GM18502 (cell line): ENCODE results near the gene CHD5.

Source experiments
- ATAC-seq: cut with Tn5 transposase; IDR thresholded peaks from one replicate; pipeline ENCODE4 v1.9.1; 2021; ENCODE audit warnings: mild to moderate bottlenecking; ENCODE audit not compliant: unreplicated experiment, poor library complexity

CHD5 gene

DNA sequence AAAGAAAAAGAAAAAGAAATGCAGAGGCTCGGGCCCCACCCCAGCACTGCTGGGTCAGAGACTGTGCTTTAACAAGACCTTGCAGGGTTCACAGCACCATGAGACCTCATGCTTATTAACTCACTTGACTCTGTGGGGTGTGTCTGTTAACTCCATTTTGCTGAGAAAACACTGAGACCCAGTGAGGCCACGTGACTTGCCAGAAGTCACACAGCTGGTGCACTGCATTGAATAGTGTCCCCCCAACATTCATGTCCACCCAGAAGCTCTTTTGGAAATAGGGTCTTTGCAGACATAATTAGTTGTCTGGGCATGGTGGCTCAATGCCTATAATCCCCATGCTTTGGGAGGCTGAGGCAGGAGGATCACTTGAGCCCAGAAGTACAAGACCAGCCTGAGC, 39.7 kb downstream of the CHD5 start:
- ATAC-seq = no peak

DNA sequence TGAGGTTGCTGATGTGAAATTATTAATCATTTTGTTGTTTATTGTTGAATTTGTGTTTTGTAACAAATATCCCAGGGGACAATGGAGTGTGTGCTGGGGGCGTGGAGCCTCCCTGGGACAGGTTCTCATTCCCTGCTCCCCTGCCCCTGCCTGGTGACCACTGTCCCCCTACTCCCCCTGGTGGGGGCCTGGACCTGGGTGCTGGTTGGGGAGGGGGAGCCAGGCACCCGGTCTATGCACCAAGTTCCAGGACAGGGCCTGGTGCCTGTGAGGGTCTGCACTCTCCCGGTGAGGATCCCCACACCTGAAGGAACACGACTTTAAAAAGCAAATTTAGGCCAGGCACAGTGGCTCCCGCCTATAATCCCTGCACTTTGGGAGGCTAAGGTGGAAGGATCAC, 42.4 kb downstream of the CHD5 start:
- no peak for ATAC-seq

DNA sequence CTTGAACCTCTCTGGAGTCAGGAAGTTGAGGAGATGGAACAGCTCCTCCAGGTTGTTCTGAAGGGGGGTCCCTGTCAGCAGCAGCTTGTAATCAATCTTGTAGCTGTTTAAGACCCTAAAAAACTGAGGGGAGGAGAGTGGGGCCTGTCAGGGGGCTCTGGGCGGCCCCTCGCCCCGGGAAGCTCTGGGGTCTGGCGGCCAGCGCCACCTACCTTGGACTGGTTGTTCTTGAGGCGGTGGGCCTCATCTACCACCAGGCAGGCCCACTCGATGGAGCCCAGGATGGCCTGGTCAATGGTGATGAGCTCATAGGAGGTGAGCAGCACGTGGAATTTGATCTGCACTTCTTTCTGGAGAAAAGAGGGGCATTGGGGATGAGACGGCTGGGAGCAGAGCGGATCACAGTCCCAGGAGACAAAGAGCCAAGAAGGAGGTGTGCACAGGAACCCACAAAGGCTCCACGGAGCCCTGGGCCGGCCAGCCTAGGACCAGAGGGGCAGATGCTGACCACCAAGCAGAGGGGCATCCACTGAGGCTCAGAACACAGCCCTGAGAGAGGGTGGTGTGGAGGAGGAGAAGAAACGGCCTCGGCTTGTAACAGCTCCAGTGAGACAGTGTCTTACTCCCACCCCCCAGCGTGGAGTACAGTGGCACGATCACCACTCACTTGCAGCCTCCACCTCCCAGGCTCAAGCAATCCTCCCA, 43.5 kb downstream of the CHD5 start:
- ATAC-seq = no peak

DNA sequence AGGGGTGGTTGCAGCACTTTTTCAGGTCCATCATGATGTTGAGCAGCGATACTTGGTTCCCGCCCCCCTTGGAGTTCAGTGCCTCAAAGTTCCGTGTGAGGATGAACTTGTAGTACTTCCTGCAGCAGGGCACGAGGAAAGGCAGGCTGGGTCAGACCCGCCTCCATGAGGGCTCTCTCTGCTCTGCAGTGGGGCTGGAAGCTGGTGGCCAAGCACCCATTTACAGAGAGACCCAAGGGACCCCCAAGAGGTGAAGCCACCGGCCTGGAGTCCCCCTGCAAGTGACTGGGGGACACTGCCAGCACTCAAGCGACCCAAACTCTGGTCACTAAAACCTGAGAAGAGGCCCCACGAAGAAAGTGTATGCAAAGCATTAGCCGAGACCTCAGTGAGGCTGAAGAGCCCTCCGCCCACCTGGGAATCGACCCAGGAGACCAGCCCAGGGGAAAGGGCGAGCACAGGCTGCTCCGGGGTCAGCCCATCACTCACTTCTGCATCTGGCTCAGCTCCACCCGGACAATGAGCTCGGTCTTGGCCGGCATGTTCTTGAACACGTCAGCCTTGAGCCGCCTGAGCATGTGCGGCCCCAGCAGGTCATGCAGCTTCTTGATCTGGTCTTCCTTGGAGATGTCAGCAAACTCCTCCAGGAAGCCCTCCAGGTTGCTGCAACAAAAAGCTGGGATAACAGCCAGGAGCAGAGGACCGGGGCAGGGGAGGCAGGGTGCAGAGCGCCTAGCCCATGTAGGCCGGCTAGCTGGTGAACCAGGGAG, 45.2 kb downstream of the CHD5 start:
- no peak for ATAC-seq

DNA sequence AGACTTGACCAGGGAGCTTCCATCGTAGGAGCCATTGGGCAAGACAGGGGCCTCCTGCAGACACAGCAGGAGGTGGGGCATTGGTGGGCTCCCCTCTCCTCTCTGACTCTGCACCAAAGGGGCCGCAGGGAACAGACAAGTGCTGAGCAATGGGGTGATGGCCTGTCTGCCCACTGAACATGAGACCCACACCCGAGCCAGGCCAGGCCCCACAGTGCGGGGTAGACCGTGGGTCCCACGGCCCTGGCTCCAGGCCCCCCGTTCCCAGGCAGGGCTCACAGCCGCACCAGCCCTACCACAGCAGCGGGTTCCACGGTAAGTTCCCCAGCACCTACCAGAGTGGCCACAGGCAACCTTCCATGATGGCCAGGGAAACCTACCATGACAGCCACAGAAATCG, 45.9 kb downstream of the CHD5 start:
- ATAC-seq = no peak

DNA sequence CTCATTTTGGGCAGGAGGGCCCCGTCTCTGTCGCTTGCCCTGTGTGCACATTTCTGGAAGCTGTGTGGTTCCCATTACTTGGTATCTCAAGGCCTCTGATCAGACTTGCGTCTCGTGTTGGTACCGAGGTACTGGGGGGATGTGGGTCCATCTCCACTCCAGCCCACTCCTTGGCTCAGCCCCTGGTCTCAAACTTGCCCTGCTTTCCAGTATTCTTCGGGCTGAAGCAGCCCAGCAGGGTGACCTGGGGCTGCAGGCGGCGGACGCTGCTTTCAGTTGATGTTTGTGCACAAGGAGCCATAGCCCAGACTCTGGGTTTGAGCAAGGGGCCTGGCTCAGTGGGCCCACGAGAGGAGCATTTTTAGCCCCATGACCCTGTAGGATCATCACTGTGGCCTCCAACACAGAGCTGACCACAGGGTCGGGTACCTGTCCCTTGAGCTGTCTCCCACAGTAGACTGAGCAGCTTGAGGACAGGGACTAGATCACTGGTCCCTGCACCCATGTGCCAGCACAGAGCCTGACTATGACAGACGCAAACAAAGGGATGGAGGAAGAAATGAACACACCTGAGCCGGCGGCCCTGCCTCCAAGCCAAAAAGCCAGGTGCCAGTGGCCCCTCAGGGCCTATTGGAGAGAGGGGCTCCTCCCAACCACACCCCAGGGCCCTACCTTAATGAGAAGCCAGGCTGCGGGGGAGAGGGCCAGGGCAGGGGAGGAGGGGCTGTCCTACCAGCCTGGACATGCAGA, 46.8 kb downstream of the CHD5 start:
- no peak for ATAC-seq

DNA sequence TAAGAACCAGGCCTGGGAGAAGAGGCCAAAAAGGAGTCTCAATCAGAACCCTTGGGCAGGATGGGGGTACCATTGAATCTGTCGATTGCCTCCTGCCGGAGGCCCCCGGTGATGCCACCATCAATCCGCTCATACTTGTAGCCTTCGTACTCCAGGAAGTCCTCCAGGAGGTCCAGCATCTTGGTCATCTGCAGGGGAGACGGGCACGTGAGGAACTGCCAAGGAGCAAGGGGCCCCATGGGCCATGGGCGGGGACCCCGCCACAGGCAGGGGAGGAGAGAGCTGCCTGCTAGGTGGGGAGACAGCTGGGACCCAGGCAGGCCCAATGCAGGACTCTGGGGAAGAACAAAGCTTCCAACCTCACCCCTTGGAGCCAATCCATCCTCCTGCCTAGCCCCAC, 48.6 kb downstream of the CHD5 start:
- ATAC-seq = no peak

DNA sequence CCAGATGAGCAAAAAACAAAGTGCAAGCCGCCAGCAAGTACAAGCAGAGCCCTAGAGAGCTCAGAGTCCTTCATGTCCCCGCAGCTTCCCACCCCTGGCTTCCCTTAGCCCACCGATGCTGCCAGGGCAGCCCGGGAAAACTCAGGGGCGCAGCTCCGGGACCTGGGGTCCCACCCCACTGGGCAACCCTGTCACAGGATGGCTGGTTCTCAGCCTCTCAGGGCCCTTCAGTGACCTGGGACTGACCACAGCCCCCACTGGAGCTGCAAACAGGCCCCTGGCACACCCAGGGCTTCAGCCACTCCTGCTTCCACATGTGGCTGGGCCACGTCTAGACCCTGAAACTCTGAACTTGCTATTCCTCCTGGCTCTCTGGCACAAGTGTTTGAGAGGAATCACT, 49.5 kb downstream of the CHD5 start:
- ATAC-seq = no peak

DNA sequence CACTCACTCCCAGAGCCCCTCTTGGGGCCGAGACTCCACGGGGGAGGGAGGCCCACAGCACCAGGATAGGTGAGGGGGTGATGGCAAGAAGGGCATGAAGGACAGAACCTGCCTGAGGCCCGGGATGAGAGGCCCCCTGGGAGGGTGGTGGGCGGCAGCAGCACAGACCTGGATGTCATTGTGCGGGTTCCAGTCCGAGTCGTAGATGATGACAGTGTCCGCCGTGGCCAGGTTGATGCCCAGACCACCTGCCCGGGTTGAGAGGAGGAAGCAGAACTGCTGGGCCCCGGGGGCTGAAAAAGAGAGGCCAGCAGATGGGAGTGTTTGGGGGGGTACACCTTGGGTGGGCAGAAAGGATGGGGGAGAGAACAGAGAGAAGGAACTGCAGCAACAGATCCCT, 50.1 kb downstream of the CHD5 start:
- ATAC-seq = no peak

DNA sequence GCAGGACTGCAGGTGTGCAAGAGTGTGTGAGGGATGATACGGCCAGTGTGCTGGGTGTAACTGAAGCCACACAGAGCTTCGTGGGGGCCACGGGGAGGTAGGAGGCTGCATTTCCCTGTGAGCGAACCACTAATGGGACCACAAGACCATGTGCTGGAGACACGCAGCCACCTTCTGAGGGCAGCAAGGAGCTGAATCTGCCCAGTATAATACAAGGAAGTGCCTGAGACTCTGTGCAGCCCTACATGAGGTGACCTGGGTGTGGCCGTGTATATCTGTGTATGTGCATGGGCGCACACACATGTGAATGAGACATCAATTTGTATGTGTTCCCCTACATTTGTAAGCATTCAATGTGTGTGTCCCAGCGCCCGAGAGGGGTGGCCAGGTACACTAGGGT, 50.8 kb downstream of the CHD5 start:
- ATAC-seq = no peak

DNA sequence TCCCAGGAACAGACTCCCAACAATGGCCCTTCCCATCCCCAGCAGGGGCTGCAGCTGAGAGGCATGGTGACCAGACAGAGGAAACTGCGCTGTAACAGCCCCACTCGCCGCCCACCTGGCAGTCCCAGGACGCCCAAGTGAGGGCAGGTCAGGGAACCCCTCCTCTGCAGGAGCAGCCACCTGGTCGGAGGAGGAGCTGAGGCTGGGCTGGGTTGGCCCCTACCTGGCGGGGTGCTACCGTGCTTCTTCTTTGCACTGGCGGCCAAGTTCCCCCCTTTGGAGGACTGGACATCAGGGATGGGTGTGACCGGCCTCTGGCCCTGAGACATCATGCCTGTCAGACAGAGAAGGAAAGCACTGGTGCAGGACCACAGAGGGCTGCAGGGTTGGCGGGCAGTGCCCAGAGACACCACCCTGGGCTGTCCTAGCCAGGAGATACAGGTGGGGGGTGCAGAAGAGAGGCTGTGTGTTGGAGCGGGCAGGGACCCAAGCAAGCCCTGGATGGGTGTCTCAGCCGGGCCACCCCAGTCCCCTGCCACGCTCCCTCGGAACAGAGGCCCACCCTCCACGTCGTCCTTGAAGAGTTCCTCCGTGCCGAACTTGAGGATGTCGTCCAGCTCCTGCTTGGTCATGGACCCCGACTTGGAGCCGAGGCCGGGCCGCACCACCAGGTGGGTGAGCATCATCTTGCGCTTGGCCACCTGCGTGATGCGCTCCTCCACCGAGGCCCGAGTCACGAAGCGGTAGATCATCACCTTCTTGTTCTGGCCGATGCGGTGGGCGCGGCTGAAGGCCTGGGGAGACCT, 51.6 kb downstream of the CHD5 start:
- ATAC-seq = no peak

DNA sequence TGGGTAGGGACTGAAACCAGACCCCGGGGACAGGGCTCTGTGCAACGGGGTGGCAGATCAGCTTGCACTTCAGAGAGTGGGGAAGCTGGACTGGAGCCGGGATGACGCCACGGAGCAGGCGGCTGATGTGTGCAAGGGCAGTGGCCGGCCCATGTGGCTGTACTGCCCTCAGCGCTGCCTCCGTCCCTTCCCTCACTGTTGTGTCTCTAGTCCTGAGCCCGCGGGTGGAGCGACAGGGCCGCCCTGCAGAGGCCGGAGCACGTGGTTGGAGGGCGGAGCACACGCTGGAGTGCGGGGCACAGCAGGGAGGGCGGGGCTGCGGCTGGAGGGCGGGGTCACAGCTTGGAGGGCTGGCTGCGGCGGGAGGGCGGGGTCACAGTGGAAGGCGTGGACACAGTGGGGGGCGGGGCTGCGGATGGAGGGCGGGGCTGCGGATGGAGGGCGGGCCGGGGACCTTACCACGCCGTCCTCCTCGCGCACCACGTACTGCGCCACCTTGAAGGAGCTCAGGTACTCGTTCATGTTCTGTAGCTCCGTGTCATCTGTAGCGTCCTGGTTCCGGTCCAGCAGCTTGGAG, 52.4 kb downstream of the CHD5 start:
- ATAC-seq = no peak

DNA sequence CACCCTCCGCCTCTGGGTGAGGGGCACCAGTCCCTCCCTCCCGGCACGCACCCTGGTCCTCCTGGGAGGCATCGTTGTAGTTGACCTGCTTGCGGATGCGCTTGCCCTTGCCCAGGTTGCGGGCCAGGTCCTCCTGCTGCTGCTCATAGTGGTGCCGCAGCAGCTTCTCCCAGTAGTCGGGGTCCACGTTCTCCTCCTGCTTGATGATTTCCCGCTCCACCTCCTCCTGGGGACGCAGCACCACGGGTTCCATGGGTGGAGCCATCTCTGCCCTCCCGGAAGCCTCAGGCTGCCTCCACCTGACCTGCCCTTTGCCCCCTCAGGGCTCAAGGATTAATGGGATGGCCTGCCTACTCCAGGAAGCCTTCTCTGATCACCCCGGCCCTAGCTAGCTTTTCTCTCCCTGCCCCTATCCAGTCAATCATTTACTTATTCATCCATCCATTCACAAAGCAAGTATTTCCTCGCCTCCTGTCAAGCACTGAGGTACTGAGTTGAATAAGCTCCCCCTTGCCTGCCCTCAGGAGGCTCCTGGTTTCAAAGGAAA, 53.5 kb downstream of the CHD5 start:
- ATAC-seq = no peak

DNA sequence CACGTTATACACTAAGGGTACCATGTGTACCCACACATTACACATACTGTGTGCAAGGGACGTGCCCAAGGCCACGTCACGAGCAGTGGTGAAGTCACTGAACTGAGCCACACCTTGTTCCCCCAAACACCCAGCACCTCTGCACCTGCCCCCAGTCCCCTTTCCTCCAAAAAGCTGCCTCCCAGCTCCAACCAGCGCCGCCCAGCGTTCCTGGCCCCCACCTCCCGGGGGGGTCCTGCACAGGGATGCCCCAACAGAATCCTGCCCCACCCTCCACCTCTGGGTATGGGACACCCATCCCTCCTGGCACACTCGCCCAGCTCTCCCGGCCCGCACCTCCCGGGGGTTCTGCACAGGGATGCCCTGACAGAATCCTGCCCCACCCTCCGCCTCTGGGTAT, 54.1 kb downstream of the CHD5 start:
- no peak for ATAC-seq

DNA sequence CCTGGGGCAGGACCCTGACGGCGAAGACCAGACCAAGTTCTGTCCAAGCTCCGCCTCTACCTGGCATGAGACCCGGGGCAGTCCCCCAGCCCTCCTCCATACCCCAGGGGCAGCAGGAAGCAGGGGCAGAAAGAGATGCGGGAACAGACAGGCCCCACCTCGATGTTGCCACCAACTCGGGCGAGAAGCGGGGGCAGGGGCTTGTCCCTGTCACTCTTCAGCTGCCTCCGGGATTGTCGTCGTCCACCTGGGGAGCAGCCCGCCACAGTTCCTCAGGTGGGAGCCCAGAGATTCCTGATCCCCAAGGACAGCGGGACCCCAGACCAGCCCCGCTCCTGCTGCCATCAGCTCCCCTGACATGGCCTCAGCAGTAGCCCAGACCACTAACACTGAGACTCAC, 54.8 kb downstream of the CHD5 start:
- no peak for ATAC-seq

DNA sequence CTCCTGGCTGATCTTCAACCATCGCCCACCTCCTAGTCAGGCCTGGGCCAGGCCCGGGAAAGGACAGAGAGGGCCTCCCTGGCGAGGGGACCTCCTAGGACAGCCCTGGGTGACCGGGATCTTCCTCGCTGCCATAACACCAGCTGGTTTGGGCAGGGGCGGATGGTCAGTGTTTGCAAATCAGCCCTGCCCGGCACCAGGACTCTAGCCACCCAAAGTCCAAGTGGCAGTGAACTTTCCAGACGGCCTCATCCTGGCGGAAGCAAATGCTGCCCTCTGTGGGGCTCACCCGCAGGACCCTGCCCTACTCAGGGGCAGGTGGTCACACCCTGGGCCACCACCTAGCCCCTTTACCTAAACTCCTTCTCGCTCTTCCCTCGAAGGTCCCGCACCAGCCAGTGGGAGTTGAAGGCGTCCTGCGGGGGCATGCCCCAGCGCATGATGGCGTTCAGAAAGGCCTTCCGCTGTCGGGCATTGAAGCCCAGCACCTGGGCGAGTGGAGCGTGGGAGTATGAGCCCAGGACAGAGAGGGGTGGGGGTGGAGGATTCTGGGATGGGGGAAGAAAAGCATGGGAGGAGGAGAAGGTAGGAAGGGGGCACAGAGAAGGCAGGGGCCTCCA, 55.3 kb downstream of the CHD5 start:
- no peak for ATAC-seq

DNA sequence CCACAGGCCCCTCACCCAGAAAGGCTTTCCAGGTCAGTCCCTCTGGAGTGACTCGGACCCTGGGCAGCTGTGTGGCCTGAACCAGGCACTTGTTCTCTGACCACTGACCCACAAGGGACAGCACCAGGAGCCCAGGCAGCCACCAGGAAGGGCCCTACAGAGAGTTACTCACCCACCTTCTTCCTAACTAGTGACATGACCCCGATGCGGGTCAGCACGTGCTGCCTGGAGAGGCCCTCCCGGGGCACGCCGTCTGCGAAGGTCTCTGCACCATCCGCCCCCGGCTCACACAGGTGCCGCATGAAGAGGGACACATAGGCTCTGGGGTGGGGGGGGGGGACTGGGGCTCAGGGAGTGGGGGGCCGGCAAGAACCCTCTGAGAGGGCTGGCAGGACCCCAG, 55.8 kb downstream of the CHD5 start:
- ATAC-seq = no peak

DNA sequence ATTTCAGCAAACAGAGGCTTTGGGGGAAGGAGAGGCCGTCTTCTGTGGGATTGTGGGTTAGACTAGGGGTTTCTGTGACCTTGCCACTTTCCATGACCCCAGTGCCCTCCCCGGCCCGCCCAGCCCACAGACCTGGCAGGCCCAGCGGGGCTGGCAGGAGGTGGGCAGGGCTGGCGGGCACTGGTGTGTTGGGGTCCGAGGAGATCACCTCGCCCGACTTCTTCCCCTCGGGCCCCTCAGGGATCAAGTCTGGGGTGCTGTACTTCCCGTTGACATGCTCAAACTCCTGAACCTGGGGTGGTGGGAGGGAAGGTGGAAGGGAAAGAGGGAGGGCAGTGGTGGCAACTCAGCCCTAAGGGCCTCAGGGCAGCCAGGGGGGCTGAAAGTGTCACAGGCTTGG, 56.3 kb downstream of the CHD5 start:
- ATAC-seq = no peak

DNA sequence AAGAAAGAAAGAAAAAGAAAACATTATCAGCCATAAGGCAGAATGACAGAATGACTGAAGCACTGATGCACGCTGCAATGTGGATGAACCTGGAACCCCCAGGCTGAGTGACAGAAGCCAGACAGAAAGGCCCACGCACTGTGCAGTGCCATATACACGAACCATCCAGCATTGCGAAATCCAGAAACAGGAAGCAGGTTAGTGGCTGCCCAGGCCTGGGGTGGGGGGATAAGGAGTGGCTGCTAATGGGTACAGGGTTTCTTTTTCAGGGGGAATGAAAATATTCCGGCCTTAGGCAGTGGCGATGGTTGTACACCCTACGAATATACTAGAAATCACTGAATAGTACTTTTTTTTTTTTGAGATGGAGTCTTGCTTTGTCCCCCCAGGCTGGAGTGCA, 57.0 kb downstream of the CHD5 start:
- no peak for ATAC-seq
